Lower lobe of right lung (tissue), 2 donors: ENCODE measurements around the gene SSU72. TPM values are rescaled to one million over a fixed set of nuclear protein-coding genes. Genes with fewer than 3 reads are reported as not detected.

Experiments
- ATAC-seq, 2 donors: fragments of 200-7000 bp; cut with Tn5 transposase; one replicate each; pipeline ENCODE4 v1.9.1; 2020 to 2022; ENCODE audit warnings: mild to moderate bottlenecking in 2 of 2, moderate library complexity in 2 of 2
- DNase-seq: peaks from one replicate; pipeline ENCODE4 v3.0.0-alpha.2; 2020
- H3K27ac ChIP-seq: fragments of 200-600 bp; one replicate; pipeline ENCODE4 v1.8.0; 2022
- H3K27me3 ChIP-seq: fragments of 200-600 bp; one replicate; pipeline ENCODE4 v1.8.0; 2022; ENCODE audit warnings: low read depth
- H3K36me3 ChIP-seq: fragments of 200-600 bp; one replicate; pipeline ENCODE4 v1.8.0; 2022; ENCODE audit warnings: mild to moderate bottlenecking
- H3K4me1 ChIP-seq: fragments of 200-600 bp; one replicate; pipeline ENCODE4 v1.8.0; 2022
- H3K4me3 ChIP-seq: fragments of 200-600 bp; one replicate; pipeline ENCODE4 v1.8.0; 2022; ENCODE audit warnings: mild to moderate bottlenecking
- H3K9me3 ChIP-seq: fragments of 200-600 bp; one replicate; pipeline ENCODE4 v1.8.0; 2022
- intact Hi-C: fragments of 100-400 bp; cut with DNase I; formaldehyde crosslinking; loops from one replicate; pipeline ENCODE4 v1.11.0; 2022
- total RNA-seq: library from RNA; stranded (reverse); fragmentation: NEBNext Ultra II Directional; extraction: Animal tissue kit (Norgen Biotek cat#: 25700); gene quantifications from one replicate; pipeline ENCODE4 v1.2.1, GENCODE V29; 2021
- TF ChIP-seq, protein P1 (sequence below): fragments of 200-600 bp; IDR thresholded peaks from one replicate; pipeline ENCODE4 v1.8.0; 2022; ENCODE audit warnings: antibody characterized with exemption, mild to moderate bottlenecking
- donor health status: DM: no; HTN: yes; CAD: no; lungs with severe emphysema.

SSU72 gene
- total RNA-seq, 1 donor from 2014 or later: 123 TPM

DNA sequence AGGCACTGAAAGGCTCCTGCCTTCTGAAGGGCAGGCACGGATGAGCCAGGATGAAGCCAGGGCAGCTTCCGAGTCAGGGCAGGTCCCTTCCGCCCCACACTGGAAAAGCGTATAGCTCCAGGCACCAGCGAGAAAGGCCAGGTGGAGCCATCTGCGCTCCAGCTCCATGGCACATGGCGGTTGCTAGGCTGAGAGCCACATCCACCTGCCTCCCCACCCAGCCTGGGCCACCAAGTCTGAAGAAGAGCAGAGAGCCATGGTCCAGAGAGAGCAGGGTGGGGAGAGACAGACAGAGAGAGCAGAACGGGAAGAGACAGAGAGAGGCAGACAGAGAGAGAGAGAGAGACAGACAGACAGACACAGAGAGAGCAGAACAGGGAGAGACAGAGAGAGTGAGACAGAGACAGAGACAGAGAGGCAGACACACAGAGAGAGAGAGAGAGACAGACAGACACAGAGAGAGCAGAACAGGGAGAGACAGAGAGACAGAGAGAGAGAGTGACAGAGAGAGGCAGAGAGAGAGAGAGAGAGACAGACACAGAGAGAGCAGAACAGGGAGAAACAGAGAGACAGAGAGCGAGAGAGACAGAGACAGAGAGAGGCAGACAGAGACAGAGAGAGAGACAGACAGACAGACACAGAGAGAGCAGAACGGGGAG lies 20.1 kb upstream of the SSU72 start:
- intact Hi-C loops: no loop called here
- DNase-seq (no peak), ATAC-seq (no peak)
- H3K36me3 ChIP-seq: no peaks in the 10 kb centered on the region
- H3K4me1 ChIP-seq: peaks cover 8% of the 10 kb centered on the region
- H3K27ac ChIP-seq: no peak overlapping the region
- TF ChIP-seq, protein P1, sequence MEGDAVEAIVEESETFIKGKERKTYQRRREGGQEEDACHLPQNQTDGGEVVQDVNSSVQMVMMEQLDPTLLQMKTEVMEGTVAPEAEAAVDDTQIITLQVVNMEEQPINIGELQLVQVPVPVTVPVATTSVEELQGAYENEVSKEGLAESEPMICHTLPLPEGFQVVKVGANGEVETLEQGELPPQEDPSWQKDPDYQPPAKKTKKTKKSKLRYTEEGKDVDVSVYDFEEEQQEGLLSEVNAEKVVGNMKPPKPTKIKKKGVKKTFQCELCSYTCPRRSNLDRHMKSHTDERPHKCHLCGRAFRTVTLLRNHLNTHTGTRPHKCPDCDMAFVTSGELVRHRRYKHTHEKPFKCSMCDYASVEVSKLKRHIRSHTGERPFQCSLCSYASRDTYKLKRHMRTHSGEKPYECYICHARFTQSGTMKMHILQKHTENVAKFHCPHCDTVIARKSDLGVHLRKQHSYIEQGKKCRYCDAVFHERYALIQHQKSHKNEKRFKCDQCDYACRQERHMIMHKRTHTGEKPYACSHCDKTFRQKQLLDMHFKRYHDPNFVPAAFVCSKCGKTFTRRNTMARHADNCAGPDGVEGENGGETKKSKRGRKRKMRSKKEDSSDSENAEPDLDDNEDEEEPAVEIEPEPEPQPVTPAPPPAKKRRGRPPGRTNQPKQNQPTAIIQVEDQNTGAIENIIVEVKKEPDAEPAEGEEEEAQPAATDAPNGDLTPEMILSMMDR: no peak
- no peaks in the 10 kb centered on the region for H3K9me3 ChIP-seq
- H3K27me3 ChIP-seq: peaks cover 24% of the 10 kb centered on the region
- H3K4me3 ChIP-seq: no peak overlapping the region

DNA sequence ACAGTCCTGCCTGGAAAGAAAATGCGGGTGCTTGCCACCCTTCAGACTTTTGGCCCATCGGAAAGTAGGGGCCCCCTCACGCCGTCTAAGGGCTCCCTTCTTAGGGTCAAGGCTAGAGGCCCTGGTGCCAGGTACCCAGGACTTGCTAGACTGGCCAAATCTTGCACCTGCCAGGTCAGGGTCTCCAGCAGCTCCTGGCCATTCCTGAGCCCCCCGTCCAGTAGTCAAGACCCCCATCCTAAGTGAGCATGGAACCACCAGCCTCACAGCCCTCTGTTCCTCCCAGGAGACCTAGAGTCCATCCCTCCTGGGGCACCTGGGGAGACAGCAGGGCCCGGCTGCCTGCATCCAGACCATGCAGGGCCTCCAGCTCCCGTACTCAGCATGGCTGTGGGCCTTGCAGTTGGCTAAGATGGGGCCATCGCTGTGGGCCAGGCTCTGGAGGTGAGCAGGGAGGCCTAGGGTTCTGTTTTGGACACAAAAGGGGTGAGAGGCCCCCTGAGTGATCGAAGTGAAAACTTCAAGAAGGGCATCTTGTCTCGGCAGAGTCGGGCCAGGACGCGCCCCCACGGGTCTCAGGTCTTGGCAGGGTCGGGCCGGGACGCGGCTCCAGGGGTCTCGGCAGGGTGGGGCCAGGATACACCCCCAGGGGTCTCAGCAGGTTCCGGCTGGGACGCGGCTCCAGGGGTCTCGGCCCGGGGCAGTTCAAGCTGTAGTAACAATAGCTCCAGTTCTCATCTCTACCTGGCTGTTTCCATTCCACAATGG lies 19.4 kb upstream of the SSU72 start:
- peaks cover 4% of the 10 kb centered on the region for H3K4me1 ChIP-seq
- TF ChIP-seq, protein P1: no peak
- H3K36me3 ChIP-seq: no peaks in the 10 kb centered on the region
- H3K27ac ChIP-seq: no peak overlapping the region
- DNase-seq: no peak
- H3K9me3 ChIP-seq: no peaks in the 10 kb centered on the region
- H3K27me3 ChIP-seq: peaks cover 21% of the 10 kb centered on the region
- ATAC-seq: no peak
- no peak overlapping the region for H3K4me3 ChIP-seq
- intact Hi-C loops: no loop called here

DNA sequence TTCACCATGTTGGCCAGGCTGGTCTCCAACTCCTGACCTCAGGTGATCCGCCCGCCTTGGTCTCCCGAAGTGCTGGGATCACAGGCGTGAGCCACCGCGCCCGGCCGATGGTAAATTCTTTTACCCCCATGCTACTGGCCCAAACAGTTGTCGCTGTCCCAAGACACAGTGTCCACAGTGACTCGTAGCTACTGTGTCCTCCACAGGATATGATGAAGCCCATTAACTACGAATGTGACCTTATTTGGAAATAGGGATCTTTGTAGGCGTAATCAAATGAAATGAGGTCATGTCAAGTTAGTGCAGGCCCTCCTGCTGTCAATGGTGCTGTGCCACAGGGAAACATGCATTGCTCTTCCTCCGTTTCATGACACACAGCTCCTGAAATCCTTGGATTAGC lies 16.8 kb upstream of the SSU72 start:
- Histone ChIP-seq H3K9me3 (no peaks in the 10 kb centered on the region), H3K4me1 (no peaks in the 10 kb centered on the region), H3K4me3 (no peak overlapping the region), H3K27ac (no peak overlapping the region), H3K36me3 (no peaks in the 10 kb centered on the region), H3K27me3 (no peaks in the 10 kb centered on the region)
- TF ChIP-seq, protein P1: no peak
- DNase-seq: no peak
- ATAC-seq: no peak
- intact Hi-C loops: no loop called here

DNA sequence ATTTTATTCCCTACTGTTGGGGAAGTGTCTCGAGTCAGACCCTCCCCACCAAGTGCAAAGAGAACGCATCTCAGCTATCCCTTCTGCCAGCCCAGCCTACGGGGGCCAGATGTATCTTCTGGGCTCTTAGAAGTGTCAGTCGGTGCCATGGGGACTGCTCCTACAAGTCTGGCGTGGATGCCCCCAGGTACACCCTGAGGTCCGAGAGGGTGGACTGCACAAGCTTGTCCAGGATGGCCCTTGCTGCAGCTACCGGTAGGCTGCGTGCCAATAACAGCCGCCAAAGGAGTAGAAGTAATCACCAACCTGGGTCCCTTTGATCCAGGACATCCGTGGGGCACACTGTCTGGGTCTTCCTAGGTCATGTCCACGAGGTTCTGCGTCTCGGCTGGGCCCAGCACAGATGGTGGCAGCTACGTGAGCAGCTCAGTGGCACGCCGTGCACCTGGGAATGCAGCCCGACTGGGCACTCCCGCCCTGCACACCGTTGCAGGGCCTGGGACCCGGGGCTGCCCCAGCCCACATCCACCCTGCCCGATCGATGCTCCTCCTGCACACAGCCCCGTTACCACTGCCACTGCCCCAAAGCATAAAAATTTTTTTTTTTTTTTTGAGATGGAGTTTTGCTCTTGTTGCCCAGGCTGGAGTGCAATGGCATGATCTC lies 8.8 kb upstream of the SSU72 start:
- Histone ChIP-seq H3K9me3 (no peaks in the 10 kb centered on the region), H3K4me1 (no peaks in the 10 kb centered on the region), H3K4me3 (no peak overlapping the region), H3K27ac (no peak overlapping the region), H3K36me3 (no peaks in the 10 kb centered on the region), H3K27me3 (no peaks in the 10 kb centered on the region)
- TF ChIP-seq, protein P1: no peak
- intact Hi-C loops: no loop called here
- ATAC-seq (peak in 1 of 2 donors; percentile 17), DNase-seq (no peak)

DNA sequence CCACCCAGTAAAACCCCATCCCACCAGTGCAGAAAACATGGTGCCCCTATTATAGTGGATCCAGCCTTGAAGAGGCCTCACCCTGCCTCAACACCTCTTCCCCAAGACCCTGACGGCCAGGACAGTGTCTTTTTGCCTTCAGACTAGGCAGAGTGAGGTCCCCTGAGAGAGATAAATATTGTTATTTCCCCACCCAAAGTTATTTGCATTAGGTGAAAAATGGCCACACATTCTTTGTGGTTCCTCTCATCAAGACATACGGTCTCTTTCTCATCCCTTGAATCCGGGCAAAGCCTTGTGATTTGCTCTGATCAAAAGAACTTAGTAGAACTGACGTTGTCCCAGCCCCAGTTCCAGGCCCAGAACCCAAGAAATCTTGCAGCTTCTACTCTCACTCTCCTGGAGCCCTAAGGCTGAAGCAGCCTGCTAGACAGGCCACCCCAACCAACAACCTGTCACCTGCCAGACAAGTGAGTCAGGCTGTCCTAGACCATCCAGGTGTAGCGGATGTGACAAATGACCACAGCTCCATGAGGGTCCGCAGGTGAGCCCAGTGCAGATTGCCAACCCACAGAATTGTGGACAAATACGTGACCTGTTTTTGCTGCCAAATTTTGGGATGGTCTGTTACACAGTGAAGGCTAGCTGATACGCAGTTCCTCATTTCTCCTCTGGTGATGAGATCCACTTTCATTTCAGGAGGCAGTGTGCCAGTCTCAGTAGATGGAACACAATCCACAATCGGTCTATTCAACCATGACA lies 8.1 kb upstream of the SSU72 start:
- ATAC-seq: no peak
- no peaks in the 10 kb centered on the region for H3K27me3 ChIP-seq
- H3K4me1 ChIP-seq: no peaks in the 10 kb centered on the region

More for the DNA sequence above, 8.1 kb upstream of the SSU72 start:
- TF ChIP-seq, protein P1: no peak
- no peak overlapping the region for H3K27ac ChIP-seq
- intact Hi-C loops: no loop called here
- DNase-seq: no peak
- no peak overlapping the region for H3K4me3 ChIP-seq
- H3K9me3 ChIP-seq: no peaks in the 10 kb centered on the region
- no peaks in the 10 kb centered on the region for H3K36me3 ChIP-seq
